ENCODE data around the gene SPRR2F.

DNA sequence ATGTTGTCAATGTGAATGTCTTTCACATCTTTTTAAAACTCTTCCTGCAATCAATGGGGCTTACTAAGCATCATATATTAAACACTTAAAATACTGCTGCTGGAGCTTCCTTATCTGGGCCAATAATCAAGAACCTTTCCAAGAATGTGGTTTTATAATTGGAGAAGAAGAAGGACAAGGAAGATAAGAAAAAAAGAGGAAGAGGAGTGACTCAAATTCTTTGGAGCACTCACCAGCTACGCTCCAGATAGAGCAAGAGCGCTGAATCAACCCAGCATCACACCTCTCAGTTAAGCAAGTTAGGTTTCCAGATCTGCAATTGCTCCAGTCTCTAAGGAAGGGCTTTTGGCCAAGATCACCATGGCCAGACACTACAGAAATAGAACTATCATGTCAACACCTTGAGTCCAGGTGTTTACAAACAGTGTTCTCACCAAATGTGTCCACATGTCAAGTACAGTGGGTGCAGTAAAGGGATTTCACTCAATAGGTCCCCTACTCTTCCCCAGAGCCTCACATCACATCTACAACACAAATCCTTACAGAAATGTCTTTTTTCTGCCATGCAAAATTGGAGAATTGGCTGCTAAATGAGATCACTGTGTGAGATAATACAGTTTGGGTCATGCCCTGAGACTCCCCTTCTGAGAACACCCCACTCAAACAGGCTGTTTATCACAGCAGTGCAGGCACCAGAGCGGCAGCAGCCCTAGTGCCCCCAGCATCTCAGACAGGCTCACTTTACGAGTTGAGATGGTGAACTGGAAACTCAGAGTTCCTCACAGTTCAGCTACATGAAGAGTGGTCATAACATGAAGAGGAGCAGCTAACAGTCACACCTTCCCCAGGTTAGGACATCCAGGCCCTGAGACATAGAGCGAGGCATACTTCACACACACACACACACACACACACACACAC lies 40.2 kb downstream of the SPRR2F start:
- TF ChIP-seq, protein P1, sequence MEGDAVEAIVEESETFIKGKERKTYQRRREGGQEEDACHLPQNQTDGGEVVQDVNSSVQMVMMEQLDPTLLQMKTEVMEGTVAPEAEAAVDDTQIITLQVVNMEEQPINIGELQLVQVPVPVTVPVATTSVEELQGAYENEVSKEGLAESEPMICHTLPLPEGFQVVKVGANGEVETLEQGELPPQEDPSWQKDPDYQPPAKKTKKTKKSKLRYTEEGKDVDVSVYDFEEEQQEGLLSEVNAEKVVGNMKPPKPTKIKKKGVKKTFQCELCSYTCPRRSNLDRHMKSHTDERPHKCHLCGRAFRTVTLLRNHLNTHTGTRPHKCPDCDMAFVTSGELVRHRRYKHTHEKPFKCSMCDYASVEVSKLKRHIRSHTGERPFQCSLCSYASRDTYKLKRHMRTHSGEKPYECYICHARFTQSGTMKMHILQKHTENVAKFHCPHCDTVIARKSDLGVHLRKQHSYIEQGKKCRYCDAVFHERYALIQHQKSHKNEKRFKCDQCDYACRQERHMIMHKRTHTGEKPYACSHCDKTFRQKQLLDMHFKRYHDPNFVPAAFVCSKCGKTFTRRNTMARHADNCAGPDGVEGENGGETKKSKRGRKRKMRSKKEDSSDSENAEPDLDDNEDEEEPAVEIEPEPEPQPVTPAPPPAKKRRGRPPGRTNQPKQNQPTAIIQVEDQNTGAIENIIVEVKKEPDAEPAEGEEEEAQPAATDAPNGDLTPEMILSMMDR (IDR thresholded peaks at IDR 0.05), result no peak
- TF ChIP-seq POLR2A (IDR thresholded peaks at IDR 0.05), result no peak
